Activated T-cell treated with anti-CD3 and anti-CD28 coated beads, Interleukin-2, amount 50 U/mL, for 1 hour (primary cell): Measurements from ENCODE around the gene NXPH1.

Experiments
- DNase-seq: peaks from one replicate; pipeline ENCODE4 v3.0.0-alpha.2; 2020

The NXPH1 gene

DNA sequence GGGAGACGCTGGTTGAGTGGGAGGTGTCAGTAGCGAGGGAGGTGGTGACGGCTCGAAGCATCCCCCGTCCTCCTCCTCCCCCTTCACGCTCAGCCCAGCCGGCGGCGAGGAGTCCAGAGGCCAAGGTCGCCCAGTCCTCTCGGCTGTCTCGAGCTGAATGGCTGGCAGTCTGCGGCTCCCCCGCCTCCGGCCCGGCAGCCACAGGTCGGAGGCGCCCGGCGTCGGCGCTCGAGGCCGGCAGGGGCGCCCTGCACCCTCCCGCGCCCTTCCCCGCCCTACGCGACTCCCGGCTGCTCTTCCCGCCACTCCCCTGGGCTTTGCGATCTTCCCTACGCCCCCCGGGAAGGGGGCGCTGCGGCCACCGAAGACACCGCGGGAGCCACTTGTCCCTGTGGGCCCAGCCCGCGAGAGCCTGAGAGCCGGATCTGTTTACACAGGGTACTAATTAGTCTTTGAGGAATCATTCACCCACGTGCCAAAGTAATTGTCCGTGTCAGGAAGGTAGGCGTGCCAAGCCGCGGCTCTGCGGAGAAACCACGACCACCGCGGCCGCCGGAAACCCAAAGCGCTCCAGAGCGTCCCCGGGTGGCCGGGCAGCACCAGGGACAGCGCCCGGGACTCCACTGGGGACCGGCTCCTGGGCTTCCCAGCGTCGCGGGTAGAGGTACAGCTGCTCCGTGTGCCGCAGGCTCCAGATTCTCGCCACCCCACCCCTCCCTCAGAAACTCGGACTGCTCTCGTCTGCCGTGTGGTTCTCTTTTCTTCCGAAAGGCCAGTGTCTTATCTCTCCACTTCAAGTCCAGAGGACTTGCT is at the start of gene NXPH1:
Gene NXPH1, plus strand, starts transcription at position 133 of the 813 bp plus-strand sequence.
- DNase-seq, result no peak

GRCh38 chr7:8384901-8385300 is 48.5 kb upstream of the NXPH1 start:
- DNase-seq, result no peak

DNA sequence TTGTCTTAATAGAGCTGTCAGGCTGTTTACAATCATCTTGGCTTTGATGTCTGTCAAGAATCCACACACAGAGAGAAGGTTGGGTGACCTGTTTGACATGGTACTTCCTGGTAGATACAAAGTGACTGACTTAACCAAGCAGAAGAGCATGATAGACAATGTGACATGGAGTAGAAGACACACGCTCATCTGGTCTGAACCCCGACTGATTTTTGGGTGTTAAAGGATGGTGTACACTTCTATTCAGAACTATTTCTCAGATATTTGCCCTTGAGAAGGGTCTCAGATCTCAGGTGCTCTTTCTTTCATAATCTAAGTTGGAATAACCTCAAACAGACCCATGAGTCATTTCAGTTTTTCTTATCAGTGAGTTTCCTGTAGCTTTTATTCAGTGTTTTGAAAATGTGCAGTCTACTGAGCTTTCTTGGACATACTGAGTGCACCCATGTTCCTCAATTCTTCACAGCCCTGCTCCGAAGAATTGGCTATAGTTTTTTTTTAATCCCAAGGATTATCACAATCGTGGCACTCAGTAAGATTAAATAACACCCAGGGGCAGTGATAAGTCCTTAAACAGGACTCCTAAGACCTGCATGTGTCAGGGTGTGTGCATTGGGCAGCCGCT is 46.4 kb upstream of the NXPH1 start:
- DNase-seq, result no peak

GRCh38 chr7:8387551-8388256 is 45.7 kb upstream of the NXPH1 start:
- no peak for DNase-seq

- DNase-seq, result no peak
Measured at GRCh38 chr7:8388257-8388625, 45.2 kb upstream of the NXPH1 start.

- DNase-seq, result no peak
Measured at GRCh38 chr7:8389593-8390261, 43.7 kb upstream of the NXPH1 start.

DNA sequence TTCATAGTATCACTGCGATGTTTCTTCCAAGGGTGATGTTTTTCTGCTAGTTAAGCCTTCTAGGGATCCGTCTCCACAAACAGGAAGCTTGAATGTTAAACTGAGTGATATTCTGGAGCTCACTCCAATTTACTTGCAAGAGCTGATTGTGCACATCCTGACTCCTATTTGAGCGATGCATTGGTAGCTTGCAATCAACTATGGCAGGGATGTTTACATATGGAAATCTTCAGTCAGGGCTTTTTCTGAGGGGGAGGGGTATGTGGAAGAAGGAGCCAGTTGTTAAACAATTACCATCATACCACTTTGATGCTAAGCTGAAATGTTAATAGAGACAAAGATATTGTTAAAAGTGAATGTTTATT is 43.2 kb upstream of the NXPH1 start:
- no peak for DNase-seq

DNA sequence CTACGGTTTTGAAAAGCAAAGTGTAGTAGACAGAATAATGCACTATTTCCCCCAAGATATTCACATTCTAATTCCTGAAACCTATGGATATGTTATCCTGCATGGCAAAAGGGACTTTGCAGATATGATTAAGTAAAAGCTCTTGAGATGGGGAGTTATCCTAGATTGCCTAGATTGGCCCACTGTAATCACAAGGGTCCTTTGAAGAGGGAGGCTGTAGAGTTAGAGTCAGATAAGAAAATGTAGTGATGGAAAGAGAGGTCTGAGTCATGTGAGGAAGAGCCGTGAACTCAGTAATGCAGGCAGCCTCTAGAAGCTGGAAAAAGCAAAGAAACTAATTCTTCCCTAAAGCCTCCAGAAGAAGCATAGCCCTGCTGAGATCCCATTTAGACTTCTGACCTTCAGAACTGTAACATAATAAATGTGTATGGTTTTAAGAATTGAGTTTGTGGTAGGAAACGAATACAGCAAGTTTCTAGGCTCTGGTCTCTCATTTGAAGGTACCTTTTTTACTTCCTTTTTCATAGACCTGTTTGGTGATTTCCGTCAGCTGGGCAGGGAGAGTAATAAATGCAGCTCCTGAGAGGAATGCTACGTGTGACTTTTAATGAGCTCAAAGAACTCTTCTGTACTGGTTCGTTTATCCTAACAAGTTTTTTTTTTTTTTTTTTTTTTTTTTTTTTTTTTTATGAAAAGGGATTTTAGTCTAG is 41.9 kb upstream of the NXPH1 start:
- no peak for DNase-seq

- DNase-seq, result no peak
Measured at GRCh38 chr7:8396294-8396693, 37.1 kb upstream of the NXPH1 start.

GRCh38 chr7:8408871-8409270 is 24.5 kb upstream of the NXPH1 start:
- DNase-seq, result no peak

DNA sequence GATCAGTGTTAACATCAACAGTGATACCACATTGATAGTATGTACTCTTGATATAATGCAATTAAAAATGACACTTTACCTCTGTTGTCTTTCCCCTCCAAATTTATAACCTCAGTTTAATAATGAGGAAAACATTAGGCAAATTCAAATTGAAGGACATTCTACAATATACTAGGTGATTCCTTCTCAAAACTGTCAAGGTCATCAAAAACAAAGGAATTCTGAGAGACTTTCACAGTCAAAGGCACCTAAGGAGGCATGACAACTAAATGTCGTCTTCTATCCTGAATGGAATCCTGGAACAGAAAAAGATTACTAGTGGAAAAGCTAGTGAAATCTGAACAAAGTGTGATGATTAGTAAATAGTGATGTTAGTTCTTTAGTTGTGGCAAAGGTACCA is 22.3 kb upstream of the NXPH1 start:
- no peak for DNase-seq

GRCh38 chr7:8413600-8413999 is 19.8 kb upstream of the NXPH1 start:
- no peak for DNase-seq

DNA sequence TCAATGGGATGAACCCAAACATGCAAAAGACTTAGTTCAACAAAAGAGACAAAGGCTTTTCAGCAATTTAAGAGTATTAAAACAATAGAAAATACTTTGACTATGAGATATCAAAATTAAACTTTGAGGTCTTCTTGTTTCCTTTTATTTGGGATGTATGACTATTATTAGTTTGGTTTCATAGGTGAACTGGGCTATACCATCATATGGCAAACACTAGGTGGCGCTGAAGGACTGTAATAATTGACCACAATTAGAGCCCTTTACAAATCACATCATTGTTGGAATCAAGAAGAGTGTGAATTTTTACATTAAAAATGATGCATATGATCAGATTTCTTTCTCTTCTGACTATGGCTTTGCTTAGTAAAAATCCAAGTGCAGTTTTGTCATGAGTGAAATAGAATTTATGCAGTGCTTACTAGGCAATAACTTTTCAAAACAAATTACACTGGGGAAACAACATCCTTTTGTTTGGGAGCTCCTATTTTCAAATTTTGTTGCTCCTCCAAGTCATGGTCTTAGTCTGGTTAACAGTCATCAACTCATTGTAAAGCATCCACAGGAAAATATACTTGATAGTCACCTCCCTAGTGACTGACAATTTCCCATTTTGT is 14.7 kb upstream of the NXPH1 start:
- no peak for DNase-seq

DNA sequence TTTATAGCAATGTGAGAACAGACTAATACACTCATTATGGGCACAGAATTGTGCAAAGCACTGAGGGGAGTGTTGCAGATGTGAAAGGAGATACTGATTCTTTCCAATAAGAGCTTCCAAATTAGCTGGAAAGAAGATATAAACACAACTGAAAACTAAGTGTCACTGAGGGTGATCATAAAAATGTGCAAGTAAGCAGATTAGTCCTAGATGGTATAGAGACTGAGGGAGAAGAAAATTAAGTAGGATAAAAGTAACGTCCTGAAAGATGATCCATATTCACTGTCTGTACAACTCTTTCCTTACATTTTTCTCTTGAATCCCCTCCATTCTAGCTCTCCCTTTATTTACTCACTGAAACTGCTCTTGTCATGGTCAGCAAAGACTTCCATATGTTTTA is 11.2 kb upstream of the NXPH1 start:
- DNase-seq, result no peak

- DNase-seq, result no peak
Measured at GRCh38 chr7:8423057-8423456, 10.4 kb upstream of the NXPH1 start.

DNA sequence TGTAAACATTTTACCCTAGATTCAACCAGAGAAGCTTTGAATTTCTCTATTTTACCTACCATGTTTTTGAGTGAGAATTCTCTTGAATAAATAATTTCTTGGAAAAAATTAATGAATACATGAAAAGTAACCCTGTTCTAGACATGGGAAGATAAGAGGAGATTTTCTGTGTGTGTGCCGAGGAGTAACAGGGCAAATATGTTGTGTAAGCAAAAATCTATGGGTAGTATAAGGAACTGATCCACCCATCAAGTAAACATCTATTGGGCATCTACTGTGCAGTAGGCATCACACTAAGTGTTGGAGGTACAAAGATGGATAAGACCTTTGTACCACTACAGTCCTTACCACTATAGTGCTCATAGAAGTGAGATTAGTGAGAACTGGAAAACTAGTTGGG is 8.2 kb upstream of the NXPH1 start:
- DNase-seq, result no peak

DNA sequence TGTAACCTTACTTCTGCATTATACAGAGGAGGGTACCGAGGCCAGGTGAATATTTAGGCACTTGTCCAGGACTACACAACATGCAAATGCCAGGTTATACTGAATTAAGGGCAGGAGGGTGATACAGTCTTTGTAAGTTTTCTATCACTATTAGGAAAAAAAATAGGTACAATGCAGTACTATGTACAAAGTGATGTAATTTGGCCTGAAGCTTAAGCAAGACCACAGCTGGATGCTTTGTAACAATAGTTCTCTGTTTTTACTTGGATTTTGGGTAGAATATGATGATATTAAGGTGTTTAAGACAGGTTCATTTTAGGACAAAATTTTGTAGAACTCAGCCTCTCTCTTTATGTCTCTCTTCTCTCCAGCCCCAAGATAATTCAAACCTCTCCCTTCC is 2.8 kb upstream of the NXPH1 start:
- DNase-seq, result no peak

DNA sequence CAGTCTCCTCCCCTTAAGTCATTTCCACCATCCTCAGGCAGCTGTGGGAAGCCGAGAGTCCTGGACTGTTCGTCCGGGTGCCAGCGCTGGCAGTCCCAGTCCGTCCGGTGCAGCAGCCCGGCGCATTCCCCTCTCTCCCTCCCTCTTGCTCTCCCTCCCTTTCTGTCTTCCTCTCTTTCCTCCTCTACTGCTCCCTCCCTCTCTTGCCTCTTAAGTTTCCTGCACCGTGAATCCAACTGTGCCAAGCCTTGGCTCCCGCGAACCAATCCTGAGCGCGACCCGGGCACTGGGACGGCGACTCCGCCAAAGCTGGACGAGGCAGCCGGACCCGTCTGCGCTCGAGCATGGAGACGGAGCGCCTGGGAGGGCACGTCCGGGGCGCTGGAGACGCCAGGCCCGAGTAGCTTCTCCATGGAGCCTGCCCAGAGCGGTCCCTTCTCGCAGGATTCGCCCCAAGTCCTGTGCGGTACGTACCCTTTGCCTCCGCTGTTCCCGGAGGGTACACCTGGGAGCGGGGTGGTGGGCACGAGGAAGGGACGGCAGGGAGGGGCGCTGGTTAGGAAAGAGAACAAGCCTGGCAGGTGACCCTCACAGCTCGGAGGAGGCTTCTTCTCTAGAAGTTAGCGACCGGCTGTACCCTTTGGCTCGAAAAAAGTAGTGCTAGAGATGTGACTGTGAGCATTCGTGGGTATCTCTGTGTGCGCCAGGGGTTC is 1.0 kb downstream of the NXPH1 start:
- DNase-seq, result no peak

GRCh38 chr7:8435095-8435494 is 1.7 kb downstream of the NXPH1 start:
- DNase-seq, result no peak

DNA sequence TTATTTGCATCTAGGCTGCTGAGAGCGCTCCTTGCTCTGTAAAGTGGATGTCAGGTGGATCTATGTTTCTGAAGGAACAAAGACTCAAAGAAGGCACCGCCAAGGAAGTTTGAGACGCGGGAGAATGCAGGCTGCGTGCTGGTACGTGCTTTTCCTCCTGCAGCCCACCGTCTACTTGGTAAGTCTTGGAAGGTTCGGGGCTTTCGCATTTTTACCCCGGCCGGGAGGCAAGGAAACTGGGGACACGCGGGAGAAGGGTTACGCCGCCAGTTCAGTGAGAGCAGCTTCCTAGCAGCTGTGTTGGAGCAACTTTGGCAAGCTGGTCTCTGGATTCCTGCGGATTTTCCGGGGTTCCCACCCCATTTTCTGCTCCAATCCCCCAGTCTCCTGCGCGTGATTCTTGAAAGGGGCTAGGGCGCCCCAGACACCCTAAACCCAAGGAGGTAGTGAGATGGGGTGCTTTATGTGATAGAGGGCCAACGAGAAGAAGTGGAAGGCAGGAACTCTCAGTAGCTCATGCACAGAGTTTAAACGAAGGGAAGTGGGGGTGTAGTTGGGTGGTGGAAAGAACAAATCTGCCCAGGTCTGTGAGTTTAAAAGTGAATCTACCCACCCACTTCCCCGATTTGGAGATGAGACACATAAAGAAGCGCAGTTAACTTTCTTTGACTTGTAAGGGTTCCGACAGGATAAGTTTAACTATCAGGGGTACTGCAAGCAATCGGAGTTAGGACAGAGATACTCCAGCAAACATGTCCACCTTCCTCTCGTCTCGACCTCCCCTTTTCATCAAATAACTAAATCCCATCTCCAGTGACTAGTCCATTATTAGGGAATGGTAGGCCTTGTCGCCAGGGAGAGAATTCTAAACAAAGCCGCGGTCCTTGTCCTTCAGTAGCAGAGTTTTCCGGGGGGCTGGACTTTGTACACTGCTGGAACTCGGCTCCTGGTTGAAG is 2.5 kb downstream of the NXPH1 start:
- DNase-seq, result no peak

DNA sequence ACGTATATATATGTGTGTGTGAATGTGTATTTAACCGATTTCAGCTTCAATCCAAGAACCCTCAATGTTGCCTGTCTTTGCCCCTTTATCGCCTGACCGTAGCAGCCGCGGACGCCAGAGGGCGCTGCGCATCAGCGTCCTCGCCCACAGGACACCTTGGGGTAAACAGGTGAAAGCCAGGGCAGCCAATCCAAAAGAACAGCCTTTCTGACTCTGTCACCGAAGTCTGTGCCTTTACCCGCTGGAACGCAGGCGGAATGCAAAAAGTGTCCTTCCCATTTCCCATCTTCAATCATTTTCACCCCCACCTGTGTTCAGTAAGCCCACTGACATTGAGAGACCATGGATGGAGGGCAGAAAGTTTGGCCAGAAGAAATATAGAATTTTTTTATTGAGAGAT is 3.6 kb downstream of the NXPH1 start:
- no peak for DNase-seq
